GM04504 (cell line): ENCODE measurements around the gene UBE2D3.
"Not testable (repeated sequence)": the region's sequence is repeated elsewhere in the genome, so short reads cannot be mapped to it uniquely, and the experiment has no call there.

ENCODE experiments used
- DNase-seq: peaks from one replicate; pipeline ENCODE4 v3.0.0-alpha.2; 2012; ENCODE audit warnings: low read depth

Gene UBE2D3

GRCh38 chr4:102826890-102827673 lies at the start of gene UBE2D3:
Gene UBE2D3 (minus strand): TSS chr4:102827551. CDS start chr4:102826508, 1,043 bp downstream.
- peak; percentile 91 for DNase-seq

GRCh38 chr4:102871772-102872171 lies 44.4 kb upstream of the UBE2D3 start:
- DNase-seq = no peak

DNA sequence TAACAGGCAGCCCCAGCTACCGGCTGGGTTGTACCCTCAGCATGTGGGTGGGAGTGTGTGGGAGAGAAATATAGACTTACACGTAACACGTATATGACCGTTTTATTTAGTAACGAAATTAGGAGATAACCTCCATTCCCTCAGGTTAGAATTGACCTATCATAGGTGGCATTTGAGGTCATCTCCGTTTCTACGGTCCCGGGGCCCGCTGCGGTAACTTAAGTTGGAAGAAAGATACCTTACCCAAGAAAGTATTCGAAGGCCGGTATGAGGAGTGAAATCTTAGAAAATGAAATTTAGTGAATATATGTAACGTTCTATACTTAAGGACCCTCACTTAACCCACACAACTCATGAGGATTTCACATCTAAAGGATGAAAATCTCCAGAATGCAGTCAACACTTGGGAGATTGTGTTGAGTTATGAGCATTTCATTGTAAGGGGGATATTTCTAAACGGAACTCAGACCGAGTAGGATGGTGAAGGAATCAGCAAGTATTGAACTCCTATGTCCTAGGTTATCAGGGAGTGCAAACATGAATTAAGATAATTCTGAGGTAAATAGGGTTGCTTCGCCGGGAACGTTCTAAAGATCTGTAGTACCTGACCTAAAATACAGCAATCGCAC lies 42.3 kb upstream of the UBE2D3 start:
- DNase-seq = no peak

- DNase-seq = peak; percentile 74
Measured at GRCh38 chr4:102868781-102869568, 41.6 kb upstream of the UBE2D3 start, which contains the start of gene CISD2. Gene CISD2 (plus strand): TSS chr4:102868992. CDS start chr4:102869085, 93 bp downstream.

- no peak for DNase-seq
Measured at GRCh38 chr4:102868153-102868780, 40.9 kb upstream of the UBE2D3 start.

- no peak for DNase-seq
Measured at GRCh38 chr4:102867278-102868152, 40.2 kb upstream of the UBE2D3 start.

DNA sequence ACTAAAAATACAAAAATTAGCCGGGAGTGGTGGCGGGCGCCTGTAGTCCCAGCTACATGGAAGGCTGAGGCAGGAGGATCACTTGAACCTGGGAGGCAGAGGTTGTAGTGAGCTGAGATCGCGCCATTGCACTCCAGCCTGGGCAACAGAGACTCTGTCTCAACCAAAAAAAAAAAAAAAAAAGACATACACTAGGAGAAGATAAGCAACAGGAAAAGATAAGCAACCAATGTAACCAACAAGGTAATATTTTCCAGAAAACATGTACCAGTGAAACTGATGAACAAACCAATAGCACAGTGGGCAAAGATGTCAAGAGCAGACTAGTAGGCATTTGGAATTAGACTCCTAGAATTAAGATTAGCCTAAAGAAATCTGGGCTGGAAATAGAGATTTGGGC lies 38.0 kb upstream of the UBE2D3 start:
- DNase-seq = not testable (repeated sequence)

- DNase-seq = no peak
Measured at GRCh38 chr4:102862747-102863146, 35.4 kb upstream of the UBE2D3 start.

- DNase-seq = no peak
Measured at GRCh38 chr4:102862016-102862415, 34.7 kb upstream of the UBE2D3 start.

GRCh38 chr4:102860611-102861324 lies 33.4 kb upstream of the UBE2D3 start:
- no peak for DNase-seq

DNA sequence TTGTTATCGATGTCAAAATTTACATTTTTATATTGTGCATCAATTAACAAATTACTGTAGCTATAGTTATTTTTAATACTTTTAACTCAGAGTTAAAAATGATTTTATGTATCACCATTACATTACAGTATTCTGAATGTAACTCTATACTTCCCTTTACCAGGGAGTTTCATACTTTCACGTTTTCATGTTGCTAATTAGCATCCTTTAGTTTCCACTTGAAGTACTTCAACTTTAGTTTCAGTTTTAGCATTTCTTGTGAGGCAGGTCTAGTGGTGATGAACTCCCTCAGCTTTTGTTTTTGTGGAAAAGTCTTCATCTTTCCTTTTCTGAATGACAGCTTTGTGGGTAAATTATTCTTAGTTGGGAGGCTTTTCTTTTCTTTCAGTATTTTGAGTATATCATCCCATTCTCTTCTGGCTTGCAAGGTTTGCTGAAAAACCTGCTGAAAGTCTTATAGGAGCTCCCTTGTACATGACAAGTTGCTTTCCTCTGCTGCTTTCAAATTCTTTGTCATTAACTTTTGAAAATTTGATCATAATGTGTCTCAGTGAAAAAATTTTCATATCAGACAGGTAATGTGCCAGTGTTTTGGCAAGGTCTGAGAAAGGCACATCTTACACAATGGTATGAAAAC lies 31.6 kb upstream of the UBE2D3 start:
- DNase-seq = no peak

GRCh38 chr4:102850370-102850769 lies 23.0 kb upstream of the UBE2D3 start:
- DNase-seq = no peak

- no peak for DNase-seq
Measured at GRCh38 chr4:102849579-102850104, 22.3 kb upstream of the UBE2D3 start.

- no peak for DNase-seq
Measured at GRCh38 chr4:102847687-102848086, 20.3 kb upstream of the UBE2D3 start.

DNA sequence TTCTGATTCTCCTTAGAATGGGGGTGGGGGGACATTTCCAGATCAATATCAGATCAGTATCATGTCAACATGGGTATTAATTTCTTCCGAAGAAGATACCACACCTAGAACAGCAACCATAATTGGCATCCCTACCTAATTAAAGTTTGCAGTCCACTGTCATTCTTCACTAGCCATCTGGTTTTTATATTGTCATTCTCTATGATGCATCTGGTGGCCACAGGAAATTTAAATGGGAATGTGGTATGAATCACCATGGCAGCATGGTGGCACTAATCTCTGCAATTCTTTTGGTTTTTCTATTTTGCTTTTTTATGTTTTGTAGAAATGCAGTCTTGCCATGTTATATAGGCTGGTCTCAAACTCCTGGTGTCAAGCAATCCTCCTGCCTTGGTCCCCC lies 16.6 kb upstream of the UBE2D3 start:
- DNase-seq = no peak

DNA sequence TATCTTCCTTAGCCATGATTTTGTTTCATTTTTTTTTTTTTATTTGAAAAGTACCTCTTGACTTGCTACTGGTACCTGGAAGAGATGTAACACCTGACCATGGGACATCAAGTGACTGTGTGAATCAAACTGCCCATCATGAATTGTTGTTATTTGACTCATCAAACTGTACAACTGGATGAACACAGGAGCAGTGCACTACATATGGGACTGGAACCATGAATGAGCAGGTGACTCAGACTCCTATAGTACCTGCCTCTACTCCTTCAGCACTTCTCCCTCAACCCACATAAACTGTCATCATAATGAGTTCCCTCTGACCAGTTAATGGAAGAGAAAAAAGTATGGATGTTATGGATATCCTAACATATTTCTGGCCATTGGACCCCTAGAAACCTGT lies 15.9 kb upstream of the UBE2D3 start:
- no peak for DNase-seq

GRCh38 chr4:102842367-102842766 lies 15.0 kb upstream of the UBE2D3 start:
- DNase-seq = no peak

DNA sequence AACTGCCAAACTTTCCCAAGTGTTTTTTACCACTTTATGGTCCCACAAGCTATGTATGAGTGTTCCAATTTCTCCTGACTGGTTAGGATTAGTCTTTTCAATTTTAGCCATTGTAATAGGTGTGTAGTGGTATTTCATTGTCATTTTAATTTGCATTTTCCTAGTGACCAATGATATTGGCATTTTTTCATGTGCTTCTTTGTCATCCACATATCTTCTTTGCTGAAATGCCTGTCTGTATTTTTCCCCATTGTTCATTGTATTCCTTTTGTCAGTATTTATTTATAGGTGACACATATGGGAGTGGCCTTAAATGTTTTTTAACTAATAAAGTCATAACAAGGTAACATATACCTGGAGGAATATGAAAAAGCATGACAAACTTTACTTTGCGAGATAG lies 9.2 kb upstream of the UBE2D3 start:
- DNase-seq = no peak

DNA sequence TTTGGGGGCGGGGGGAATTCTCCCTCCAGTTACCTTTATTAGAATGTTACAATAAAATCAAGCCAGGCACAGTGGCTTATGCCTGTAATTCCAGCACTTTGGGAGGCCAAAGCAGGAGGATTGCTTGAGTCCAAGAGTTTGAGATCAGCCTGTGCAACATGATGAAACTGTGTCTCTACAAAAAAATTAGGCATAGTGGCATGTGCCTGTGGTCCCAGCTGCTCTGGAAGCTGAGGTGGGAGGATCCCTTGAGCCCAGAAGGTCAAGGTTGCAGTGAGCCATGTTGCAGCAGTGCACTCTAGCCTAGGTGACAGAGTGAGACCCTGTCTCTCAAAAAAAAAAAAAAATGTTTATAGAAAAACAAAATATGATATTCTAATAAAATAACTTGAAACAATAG lies 5.3 kb upstream of the UBE2D3 start:
- DNase-seq = no peak

GRCh38 chr4:102832105-102832504 lies 4.8 kb upstream of the UBE2D3 start:
- no peak for DNase-seq
